SH-SY5Y (cell line): Measurements from ENCODE around the gene AHR.

Experiments
- GATA2 ChIP-seq: IDR thresholded peaks from 2 replicates; pipeline ENCODE4 v1.6.1; 2011; ENCODE audit warnings: mild to moderate bottlenecking, low read depth, low read length
- GATA3 ChIP-seq: IDR thresholded peaks from 2 replicates; pipeline ENCODE4 v1.6.1; 2011; ENCODE audit warnings: low read depth, mild to moderate bottlenecking, low read length, moderate library complexity

DNA sequence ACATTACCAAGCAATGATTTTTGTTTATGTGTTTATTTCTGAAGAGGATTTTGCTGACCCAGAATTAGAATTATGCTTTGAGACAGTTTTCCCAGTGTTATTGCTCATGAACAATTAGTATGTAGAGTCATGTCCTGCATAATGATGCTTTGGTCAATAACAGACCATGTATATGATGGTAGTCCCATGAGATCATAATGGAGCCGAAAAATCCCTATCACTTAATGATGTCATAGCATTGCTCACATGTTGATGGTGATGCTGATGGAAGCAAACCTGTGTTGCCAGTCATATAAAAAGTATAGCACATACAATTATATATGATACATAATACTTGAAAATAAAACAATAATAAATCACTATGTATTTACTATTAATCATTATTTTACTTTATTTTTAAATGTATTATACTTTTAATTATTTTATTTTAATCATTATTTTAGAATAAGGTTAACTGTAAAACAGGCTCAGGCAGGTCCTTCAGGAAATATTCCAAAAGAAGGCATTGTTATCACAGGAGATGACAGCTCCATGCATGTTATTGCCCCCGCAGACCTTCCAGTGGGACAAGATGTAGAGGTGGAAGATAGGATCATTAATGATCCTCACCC, 33.5 kb downstream of the AHR start:
- TF ChIP-seq GATA2 (no peak), GATA3 (no peak)
